ENCODE data around the gene BACH2.

Gene BACH2

GRCh38 chr6:90278129-90278528, 18.5 kb downstream of the BACH2 start:
- DNase-seq (ENCODE audit: low read depth), result no peak
- no peak overlapping the region for H3K4me3 ChIP-seq (ENCODE audit: low read depth, low read length)
- no peak for TF ChIP-seq CTCF (IDR thresholded peaks at IDR 0.05; ENCODE audit: low read depth, low read length, missing control alignments)

GRCh38 chr6:90277302-90278011, 19.2 kb downstream of the BACH2 start:
- DNase-seq (ENCODE audit: low read depth), result no peak
- TF ChIP-seq CTCF (IDR thresholded peaks at IDR 0.05; ENCODE audit: low read depth, low read length, missing control alignments), result no peak
- H3K4me3 ChIP-seq (ENCODE audit: low read depth, low read length), result no peak overlapping the region

GRCh38 chr6:90274451-90275030, 22.1 kb downstream of the BACH2 start:
- DNase-seq (ENCODE audit: low read depth), result no peak
- TF ChIP-seq CTCF (IDR thresholded peaks at IDR 0.05; ENCODE audit: low read depth, low read length, missing control alignments), result peak; percentile 38
- H3K4me3 ChIP-seq (ENCODE audit: low read depth, low read length), result no peak overlapping the region

GRCh38 chr6:90273863-90274262, 22.8 kb downstream of the BACH2 start:
- no peak for DNase-seq (ENCODE audit: low read depth)
- TF ChIP-seq CTCF (IDR thresholded peaks at IDR 0.05; ENCODE audit: low read depth, low read length, missing control alignments), result no peak
- H3K4me3 ChIP-seq (ENCODE audit: low read depth, low read length), result no peak overlapping the region

- no peak overlapping the region for H3K4me3 ChIP-seq (ENCODE audit: low read depth, low read length)
- no peak for TF ChIP-seq CTCF (IDR thresholded peaks at IDR 0.05; ENCODE audit: low read depth, low read length, missing control alignments)
- DNase-seq (ENCODE audit: low read depth), result no peak
Measured at GRCh38 chr6:90272895-90273294, 23.7 kb downstream of the BACH2 start.

- DNase-seq (ENCODE audit: low read depth), result no peak
- TF ChIP-seq CTCF (IDR thresholded peaks at IDR 0.05; ENCODE audit: low read depth, low read length, missing control alignments), result no peak
- no peak overlapping the region for H3K4me3 ChIP-seq (ENCODE audit: low read depth, low read length)
Measured at GRCh38 chr6:90271831-90272230, 24.8 kb downstream of the BACH2 start.

- DNase-seq (ENCODE audit: low read depth), result no peak
- TF ChIP-seq CTCF (IDR thresholded peaks at IDR 0.05; ENCODE audit: low read depth, low read length, missing control alignments), result no peak
- no peak overlapping the region for H3K4me3 ChIP-seq (ENCODE audit: low read depth, low read length)
Measured at GRCh38 chr6:90269334-90269733, 27.3 kb downstream of the BACH2 start.
